ENCODE data around the gene NOL4L. TPM values are rescaled to one million over a fixed set of nuclear protein-coding genes. Genes with fewer than 3 reads are reported as not detected.
A peak's percentile ranks its signal among the peaks of the same experiment; 100 is the strongest.

Gene NOL4L
- total RNA-seq, 1 experiment from 2014 or later: 31.7 TPM

DNA sequence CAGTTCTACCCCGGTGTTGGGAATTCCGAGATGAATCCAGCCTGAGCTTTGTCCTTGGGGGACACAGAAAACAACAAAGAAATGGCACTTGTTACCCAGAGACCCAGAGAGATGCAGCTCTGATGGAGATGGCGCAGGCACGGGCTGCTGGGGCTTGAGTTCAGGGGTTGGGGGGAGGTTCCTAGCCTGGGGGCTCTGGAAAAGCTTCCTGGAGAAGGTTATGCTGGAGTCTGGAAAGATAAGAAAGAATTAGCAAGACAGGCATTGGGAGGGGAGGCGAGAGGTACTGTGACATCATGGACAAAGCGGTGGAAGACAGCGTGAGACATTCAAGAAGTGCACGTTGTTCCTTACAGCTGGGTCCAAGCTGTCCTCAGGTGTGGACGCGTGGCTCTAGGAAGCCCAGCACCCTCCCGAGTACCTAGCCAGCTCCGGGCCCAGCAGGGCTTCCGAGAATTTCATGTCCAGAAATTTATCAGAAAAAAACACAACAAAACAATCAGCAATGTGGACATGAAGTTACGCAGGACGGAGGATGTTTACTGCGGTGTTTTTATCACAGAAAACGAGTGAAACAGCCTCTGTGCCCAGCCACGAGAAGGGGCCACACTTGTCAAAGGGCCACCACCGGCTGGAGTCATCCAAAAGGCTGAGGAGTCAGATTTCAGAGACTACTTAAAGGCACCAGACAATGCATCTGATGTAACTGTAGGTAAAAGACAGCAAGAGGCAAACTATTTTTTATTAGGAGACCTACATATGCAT is 49.1 kb upstream of the NOL4L start:
- Histone ChIP-seq H3K23ac (ENCODE audit: insufficient read length, low read depth, low read length) (no peak overlapping the region), H3K9ac (ENCODE audit: extremely low read depth, insufficient read length, low read length) (no peak overlapping the region), H2BK120ac (ENCODE audit: low read depth, low read length, poor library complexity, severe bottlenecking) (no peak overlapping the region), H2AK5ac (ENCODE audit: insufficient read length, low read length) (no peak overlapping the region), H3K23me2 (ENCODE audit: insufficient read length, low read depth, low read length, poor library complexity, severe bottlenecking) (no peaks in the 10 kb centered on the region), H4K5ac (ENCODE audit: insufficient read length, low read depth, low read length) (no peak overlapping the region), H3K56ac (ENCODE audit: insufficient read length, low read depth, low read length) (no peak overlapping the region), H4K20me1 (ENCODE audit: control insufficient read depth, insufficient read depth, insufficient read length) (peaks cover 2% of the 10 kb centered on the region), H3K9me3 (ENCODE audit: control insufficient read depth, low read depth, low read length) (no peaks in the 10 kb centered on the region), H2AFZ (ENCODE audit: low read length) (no peak overlapping the region), H3K18ac (ENCODE audit: insufficient read length, low read depth, low read length) (peak overlapping the region; percentile 56), H2BK12ac (ENCODE audit: insufficient read length, low read depth, low read length) (no peak overlapping the region), H2BK20ac (ENCODE audit: low read depth, low read length, poor library complexity, severe bottlenecking) (no peak overlapping the region), H3K27ac (ENCODE audit: insufficient read length, low read depth, low read length) (no peak overlapping the region), H3K27me3 (ENCODE audit: insufficient read depth, low read length) (no peaks in the 10 kb centered on the region), H3K79me2 (ENCODE audit: insufficient read depth, low read length) (no peaks in the 10 kb centered on the region), H3K4me2 (ENCODE audit: insufficient read depth, insufficient read length, low read length) (no peak overlapping the region), H3K4ac (ENCODE audit: low read depth, low read length) (no peak overlapping the region), H3K79me1 (ENCODE audit: insufficient read depth, low read depth, low read length, poor library complexity, severe bottlenecking) (no peaks in the 10 kb centered on the region), H4K8ac (replicated peaks; ENCODE audit: insufficient read length, low read depth, low read length) (no peak overlapping the region), H3K14ac (ENCODE audit: insufficient read depth, low read length) (no peak overlapping the region), H3K4me1 (ENCODE audit: insufficient read depth, low read length) (no peaks in the 10 kb centered on the region; the same call in 1 of the 2 replicates), H2BK15ac (ENCODE audit: low read depth, low read length) (no peak overlapping the region), H3T11ph (ENCODE audit: low read length) (no peak overlapping the region), H2BK5ac (ENCODE audit: insufficient read length, low read length) (no peak overlapping the region), H4K91ac (ENCODE audit: insufficient read length, low read depth, low read length) (no peak overlapping the region)
- no peak overlapping the region for H3K4me3 Mint-ChIP-seq
- TF ChIP-seq, protein P1, sequence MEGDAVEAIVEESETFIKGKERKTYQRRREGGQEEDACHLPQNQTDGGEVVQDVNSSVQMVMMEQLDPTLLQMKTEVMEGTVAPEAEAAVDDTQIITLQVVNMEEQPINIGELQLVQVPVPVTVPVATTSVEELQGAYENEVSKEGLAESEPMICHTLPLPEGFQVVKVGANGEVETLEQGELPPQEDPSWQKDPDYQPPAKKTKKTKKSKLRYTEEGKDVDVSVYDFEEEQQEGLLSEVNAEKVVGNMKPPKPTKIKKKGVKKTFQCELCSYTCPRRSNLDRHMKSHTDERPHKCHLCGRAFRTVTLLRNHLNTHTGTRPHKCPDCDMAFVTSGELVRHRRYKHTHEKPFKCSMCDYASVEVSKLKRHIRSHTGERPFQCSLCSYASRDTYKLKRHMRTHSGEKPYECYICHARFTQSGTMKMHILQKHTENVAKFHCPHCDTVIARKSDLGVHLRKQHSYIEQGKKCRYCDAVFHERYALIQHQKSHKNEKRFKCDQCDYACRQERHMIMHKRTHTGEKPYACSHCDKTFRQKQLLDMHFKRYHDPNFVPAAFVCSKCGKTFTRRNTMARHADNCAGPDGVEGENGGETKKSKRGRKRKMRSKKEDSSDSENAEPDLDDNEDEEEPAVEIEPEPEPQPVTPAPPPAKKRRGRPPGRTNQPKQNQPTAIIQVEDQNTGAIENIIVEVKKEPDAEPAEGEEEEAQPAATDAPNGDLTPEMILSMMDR (conservative IDR thresholded peaks at IDR 0.05): no peak
- no peaks in the 10 kb centered on the region for H3K9me3 Mint-ChIP-seq
- no CpG with 5 or more reads among the region's 19 CpGs for WGBS (ENCODE audit: extremely low coverage, insufficient read length, low lambda C conversion rate)
- H3K4me1 Mint-ChIP-seq: peaks cover 19 to 40% of the 10 kb centered on the region in 2 experiments
- H3K27ac Mint-ChIP-seq: peak overlapping the region in 1 of 3 experiments; percentile 87; a peak in 1 of 7 replicates
- no peak for DNase-seq
- peaks cover 24% of the 10 kb centered on the region for H3K27me3 Mint-ChIP-seq (ENCODE audit: low read depth)
- no peaks in the 10 kb centered on the region for H3K36me3 Mint-ChIP-seq (ENCODE audit: insufficient read depth in 1 of 3, low read depth in 3 of 3)
